ENCODE data around the gene TRIM47.

TRIM47 gene

GRCh38 chr17:75906143-75906884, 27.9 kb upstream of the TRIM47 start:
- no peak for DNase-seq (ENCODE audit: low read depth)

GRCh38 chr17:75904749-75905521, 26.6 kb upstream of the TRIM47 start, which contains the start of gene MRPL38:
TSS of gene MRPL38 (minus strand) at chr17:75904884. CDS start at chr17:75904875, 9 bp downstream.
- DNase-seq (ENCODE audit: low read depth) = peak; percentile 90

- DNase-seq (ENCODE audit: low read depth) = no peak
Measured at GRCh38 chr17:75902406-75902805, 24.0 kb upstream of the TRIM47 start.

- DNase-seq (ENCODE audit: low read depth) = no peak
Measured at GRCh38 chr17:75901727-75902126, 23.3 kb upstream of the TRIM47 start.

- DNase-seq (ENCODE audit: low read depth) = no peak
Measured at GRCh38 chr17:75900691-75901533, 22.5 kb upstream of the TRIM47 start.

- no peak for DNase-seq (ENCODE audit: low read depth)
Measured at GRCh38 chr17:75899767-75900468, 21.5 kb upstream of the TRIM47 start.

- no peak for DNase-seq (ENCODE audit: low read depth)
Measured at GRCh38 chr17:75899353-75899752, 21.0 kb upstream of the TRIM47 start.

- no peak for DNase-seq (ENCODE audit: low read depth)
Measured at GRCh38 chr17:75898791-75899190, 20.4 kb upstream of the TRIM47 start.

GRCh38 chr17:75898065-75898464, 19.7 kb upstream of the TRIM47 start:
- no peak for DNase-seq (ENCODE audit: low read depth)

- DNase-seq (ENCODE audit: low read depth) = no peak
Measured at GRCh38 chr17:75897160-75898019, 19.0 kb upstream of the TRIM47 start.

GRCh38 chr17:75896415-75897159, 18.2 kb upstream of the TRIM47 start, which contains the start of gene TRIM65:
TSS of gene TRIM65 (minus strand) at chr17:75896951. CDS start at chr17:75896937, 14 bp downstream.
- peak; percentile 70 for DNase-seq (ENCODE audit: low read depth)

GRCh38 chr17:75895370-75896155, 17.2 kb upstream of the TRIM47 start:
- DNase-seq (ENCODE audit: low read depth) = no peak

GRCh38 chr17:75894049-75894733, 15.8 kb upstream of the TRIM47 start:
- DNase-seq (ENCODE audit: low read depth) = no peak

GRCh38 chr17:75893305-75894048, 15.1 kb upstream of the TRIM47 start:
- no peak for DNase-seq (ENCODE audit: low read depth)

- no peak for DNase-seq (ENCODE audit: low read depth)
Measured at GRCh38 chr17:75892556-75893224, 14.3 kb upstream of the TRIM47 start.

- no peak for DNase-seq (ENCODE audit: low read depth)
Measured at GRCh38 chr17:75891605-75892555, 13.5 kb upstream of the TRIM47 start.

All from stimulated activated CD8-positive, alpha-beta memory T cell treated with anti-CD3 and anti-CD28 coated beads, Interleukin-15, amount 100 ng/mL, for 24 hours (primary cell).